GM19395 (cell line): ENCODE measurements around the gene CEACAM8.
"Not testable (repeated sequence)": the region's sequence is repeated elsewhere in the genome, so short reads cannot be mapped to it uniquely, and the experiment has no call there.

Source experiments
- ATAC-seq: cut with Tn5 transposase; IDR thresholded peaks from one replicate; pipeline ENCODE4 v1.9.1; 2021; ENCODE audit warnings: mild to moderate bottlenecking, moderate library complexity; ENCODE audit not compliant: unreplicated experiment

CEACAM8 gene

DNA sequence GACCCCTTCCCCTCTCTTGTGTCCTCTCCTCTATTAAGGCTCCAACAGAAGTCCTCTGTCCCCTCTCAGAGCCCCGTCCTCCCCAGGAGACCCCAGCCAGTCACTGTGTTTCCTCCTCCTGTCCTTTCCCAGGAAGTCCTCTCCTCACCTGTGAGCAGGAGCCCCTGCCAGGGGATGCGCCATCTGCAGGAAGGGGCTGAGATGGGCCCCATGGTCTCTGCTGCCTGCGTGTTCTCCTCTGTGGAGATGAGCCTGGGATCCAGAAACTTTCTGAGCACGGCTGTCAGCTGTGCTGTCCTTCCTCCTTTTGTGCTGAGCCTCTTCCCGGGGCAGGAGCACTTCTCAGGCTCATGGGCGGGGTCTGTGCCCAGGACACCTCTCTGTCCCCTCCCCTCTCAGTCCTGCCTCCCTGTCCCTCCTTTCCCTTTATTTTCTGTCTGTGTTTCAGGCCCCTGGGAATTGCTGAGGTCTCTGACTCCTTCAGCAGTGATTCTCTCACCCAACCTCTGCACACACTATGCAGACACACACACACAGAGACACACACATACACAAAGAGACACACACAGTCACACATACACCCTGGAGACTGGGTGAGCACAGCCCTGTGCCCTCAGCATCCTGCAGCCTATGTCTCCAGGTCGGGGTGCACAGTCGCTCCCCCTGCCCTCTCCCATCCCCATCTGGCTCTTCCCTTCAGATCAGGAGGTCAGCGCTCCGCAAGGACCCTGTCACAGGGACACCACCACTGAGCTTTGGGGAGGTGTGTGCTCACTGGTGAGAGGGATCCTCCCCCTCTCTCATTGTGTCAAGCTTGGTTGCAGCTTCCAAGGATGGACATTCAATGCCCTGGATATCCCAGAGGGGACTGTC is at the start of gene CEACAM8:
Gene CEACAM8 (minus strand): TSS at position 308 of the 873 bp plus-strand sequence. CDS start 96 bp downstream, at position 212.
- no peak for ATAC-seq

DNA sequence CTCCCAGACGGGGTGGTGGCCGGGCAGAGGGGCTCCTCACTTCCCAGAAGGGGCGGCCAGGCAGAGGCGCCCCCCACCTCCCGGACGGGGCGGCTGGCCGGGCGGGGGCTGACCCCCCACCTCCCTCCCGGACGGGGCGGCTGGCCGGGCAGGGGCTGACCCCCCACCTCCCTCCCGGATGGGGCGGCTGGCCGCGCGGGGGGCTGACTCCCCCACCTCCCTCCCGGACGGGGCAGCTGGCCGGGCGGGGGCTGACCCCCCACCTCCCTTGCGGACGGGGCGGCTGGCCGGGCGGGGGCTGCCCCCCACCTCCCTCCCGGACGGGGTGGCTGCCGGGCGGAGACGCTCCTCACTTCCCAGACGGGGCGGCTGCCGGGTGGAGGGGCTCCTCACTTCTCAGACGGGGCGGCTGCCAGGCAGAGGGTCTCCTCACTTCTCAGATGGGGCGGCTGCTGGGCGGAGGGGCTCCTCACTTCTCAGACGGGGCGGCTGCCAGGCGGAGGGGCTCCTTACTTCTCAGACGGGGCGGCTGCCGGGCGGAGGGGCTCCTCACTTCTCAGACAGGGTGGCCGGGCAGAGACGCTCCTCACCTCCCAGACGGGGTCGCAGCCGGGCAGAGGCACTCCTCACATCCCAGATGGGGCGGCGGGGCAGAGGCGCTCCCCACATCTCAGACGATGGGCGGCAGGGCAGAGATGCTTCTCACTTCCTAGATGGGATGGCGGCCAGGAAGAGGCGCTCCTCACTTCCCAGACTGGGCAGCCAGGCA is 44.8 kb upstream of the CEACAM8 start:
- not testable (repeated sequence) for ATAC-seq

DNA sequence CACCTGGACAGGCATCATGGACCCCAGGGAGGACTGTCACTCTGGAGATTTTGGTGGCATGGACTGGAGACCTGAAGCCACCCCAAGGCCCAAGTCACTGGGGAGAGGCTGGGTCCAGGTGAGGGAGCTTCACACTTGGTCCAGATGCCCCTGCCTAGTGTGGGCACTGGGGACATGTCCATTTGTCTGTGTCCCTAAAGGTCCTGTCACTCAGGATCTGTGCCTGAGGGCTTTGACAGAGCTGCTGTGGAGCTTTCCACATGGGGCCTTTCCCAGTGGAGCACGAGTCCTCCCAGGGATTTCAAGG is 40.5 kb upstream of the CEACAM8 start:
- no peak for ATAC-seq

DNA sequence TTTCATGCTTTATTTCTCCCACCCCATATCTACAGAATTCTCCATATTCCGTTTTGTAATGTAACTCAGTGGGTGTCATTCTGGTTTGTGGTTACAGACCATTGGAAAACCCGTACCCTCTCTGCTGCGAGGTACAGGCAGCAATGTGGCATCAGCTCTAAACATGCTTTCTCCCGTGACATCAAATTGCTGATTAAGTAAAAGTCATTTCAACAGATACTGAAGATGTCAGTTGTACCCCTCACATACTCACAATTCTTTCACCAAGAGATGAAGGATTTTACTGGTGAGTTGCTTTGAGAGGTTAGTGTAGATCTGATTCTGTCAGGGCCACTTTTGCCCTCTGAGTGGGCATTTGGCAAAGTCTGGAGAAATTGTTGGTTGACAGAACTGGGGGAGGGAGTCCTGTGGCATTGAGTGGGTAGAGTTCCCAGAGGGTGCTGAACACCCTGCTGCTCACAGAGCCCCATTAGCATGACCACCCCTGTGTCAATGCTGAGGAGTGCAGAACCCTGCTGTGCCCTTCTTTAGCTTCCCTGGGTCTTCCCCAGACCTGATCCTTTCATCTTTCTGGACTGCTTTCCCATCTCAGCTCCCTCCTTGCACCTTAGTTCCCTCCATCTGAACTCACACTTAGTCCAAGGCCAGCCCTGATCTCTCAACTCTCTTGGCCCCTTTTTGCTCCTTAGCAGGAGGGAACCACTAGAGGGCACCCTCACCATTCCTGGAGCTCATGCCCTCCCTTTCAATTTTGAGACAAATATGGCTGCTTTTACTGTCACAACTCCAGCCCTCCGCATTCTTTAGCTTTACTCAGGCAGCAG is 39.9 kb upstream of the CEACAM8 start:
- no peak for ATAC-seq

DNA sequence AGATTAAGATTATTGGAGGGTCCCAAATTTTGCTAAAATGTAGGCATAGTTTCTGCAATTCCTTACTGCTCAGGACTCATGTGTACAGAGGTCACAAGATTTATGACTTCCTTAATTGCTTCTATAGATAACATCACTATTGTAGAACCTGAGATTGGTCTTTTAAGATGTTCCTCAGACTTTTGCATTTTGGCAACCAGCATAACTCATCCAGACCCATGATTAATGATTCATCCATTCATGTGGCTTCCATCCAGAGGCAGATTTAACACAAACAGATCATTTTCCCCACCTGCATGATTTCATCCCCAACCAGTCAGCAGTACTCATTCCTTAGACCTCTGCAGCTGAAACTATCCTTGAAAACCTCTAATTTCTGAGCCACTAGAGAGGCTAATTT is 34.5 kb upstream of the CEACAM8 start:
- ATAC-seq: no peak

DNA sequence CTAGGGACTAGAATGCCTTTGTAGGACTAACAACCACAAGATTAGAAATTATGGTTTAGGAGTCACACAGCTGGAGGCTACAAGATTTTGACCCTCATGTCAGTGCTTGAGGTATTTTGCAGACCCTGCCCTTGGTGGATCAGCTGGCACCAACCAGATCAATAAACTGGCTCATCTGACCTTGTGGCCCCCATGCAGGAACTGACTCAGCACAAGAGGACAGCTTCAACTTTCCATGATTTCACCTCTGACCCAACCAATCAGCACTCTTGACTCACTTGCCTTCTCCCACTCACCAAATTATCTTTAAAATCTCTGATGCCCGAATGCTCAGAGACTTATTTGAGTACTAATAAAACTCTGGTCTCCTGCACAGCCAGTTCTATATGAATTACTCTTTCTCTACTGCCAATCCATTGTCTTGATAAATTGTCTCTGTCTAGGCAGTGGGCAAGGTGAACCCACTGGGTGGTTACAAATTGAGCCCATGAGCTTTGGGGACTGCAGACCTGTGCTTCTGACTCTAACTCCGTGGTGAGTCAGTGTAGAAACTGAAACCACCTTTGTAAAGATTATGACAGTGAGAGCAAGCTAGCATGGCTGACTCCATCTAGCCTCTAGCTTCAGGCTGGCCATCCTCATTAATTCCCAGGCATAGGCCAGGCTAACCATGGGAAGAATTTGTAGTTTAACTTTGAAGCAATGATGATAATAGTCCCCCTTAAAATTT is 33.9 kb upstream of the CEACAM8 start:
- ATAC-seq: no peak

DNA sequence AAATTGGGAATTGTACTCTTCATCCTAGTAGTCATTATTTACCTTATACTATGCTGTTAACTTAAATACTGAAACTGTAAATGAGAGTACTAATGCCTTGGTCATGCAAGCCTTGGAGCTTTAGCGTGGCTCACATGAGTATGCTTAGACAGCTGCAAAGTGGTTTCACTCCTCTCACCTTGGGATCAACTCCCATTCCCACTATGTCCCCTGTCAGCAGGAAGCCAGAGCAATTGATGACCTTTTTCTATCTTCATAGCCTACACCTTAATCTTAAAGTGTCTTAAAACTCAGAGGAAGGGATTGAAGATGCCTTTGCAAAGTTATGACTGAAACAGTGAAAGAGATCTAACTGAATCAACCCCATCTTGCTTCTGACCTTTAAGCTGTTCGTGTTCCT is 33.2 kb upstream of the CEACAM8 start:
- no peak for ATAC-seq

DNA sequence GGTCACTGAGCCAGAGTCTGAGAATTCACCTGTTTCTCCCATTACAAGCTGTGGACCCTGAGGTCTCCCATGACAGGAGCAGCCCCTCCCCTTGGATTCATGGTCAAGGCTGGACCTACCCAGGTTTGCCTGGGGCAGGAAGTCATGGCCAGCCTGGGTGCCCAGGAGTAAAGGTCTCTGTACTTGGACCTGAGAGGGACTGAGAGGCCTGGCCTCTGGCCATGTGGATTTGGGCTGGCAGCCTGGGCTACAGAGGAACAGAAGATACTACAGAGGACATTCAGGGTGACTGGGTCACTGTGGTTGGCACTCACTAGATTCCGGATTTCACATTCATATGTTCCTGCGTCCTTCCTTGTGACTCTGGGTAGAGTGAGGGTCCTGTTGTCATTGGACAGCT is 31.5 kb upstream of the CEACAM8 start:
- ATAC-seq: no peak

DNA sequence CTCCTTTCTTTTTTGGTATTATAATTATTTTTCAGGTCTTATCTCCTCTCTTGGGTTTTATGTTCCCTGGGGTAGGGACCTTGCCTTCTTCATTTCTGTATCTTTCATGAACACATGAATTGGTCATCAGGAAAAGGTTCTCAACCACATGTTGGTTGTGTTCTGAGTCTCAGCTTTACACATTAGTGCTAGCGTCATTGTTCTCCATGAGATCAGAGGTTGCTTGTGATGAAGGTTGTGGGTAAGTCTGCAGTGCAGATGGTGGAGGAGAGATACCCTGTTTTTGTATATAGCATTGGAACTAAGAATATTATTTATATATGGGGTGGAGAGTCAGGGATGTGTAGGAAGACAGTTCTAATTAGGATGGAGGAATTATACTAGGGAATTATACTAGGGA is 24.5 kb upstream of the CEACAM8 start:
- ATAC-seq: no peak

DNA sequence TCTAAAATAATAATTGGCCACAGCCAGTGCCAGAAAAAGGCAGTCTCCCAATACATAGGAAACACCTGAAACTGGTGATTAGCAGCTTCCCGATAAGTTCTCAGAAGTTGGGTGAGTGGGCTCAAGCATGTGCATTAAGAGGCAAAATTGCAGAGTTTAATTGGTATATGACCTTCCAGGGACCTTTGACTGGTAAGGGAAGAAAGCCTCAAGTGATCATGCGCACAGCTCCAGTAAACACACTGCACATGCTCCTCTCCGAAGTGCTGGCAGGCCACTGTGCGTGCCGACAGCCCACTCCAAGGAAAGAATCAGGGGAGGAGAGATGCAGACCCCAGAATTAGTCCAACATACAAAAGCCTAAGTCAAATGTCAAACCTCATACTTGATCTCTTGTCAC is 18.9 kb upstream of the CEACAM8 start:
- ATAC-seq: no peak

DNA sequence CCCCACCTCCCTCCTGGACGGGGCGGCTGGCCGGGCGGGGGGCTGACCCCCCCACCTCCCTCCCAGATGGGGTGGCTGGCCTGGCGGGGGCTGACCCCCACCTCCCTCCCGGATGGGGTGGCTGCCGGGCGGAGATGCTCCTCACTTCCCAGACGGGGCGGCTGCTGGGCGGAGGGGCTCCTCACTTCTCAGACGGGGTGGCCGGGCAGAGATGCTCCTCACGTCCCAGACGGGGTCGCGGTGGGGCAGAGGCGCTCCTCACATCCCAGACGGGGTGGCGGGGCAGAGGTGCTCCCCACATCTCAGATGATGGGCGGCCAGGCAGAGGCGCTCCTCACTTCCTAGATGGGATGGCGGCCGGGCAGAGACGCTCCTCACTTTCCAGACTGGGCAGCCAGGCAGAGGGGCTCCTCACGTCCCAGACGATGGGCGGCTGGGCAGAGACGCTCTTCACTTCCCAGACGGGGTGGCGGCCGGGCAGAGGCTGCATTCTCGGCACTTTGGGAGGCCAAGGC is 15.7 kb upstream of the CEACAM8 start:
- not testable (repeated sequence) for ATAC-seq

DNA sequence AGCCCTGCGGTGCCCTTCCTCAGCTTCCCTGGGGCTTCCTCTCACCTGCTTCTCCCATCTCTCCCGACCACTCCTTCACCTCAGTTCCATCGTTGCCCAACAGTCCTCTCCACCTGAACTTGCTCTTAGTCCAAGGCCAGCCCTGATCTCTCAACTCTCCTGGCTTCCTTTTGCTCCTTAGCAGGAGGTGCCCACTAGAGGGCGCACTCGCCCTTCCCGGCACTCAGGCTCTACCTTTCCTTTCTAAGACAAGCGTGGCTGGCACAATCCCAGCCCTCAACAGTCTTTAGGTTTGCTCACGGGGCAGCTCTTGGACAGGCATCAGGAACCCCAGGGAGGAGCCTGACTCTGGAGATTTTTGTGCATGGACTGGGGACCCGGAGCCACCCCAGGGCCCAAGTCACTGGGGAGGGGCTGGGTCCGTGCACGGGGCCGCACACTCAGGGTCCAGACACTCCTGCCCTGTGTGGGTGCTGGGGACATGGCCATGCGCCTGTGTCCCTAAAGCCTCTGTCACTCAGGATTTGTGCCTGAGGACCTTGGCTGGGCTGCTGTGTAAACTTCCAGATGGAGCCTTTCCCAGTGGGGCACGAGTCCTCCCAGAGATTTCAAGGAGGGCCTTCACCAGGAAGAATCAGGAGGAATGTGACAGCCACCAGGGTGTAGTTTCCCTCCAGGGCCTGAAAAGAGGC is 12.1 kb upstream of the CEACAM8 start:
- no peak for ATAC-seq

DNA sequence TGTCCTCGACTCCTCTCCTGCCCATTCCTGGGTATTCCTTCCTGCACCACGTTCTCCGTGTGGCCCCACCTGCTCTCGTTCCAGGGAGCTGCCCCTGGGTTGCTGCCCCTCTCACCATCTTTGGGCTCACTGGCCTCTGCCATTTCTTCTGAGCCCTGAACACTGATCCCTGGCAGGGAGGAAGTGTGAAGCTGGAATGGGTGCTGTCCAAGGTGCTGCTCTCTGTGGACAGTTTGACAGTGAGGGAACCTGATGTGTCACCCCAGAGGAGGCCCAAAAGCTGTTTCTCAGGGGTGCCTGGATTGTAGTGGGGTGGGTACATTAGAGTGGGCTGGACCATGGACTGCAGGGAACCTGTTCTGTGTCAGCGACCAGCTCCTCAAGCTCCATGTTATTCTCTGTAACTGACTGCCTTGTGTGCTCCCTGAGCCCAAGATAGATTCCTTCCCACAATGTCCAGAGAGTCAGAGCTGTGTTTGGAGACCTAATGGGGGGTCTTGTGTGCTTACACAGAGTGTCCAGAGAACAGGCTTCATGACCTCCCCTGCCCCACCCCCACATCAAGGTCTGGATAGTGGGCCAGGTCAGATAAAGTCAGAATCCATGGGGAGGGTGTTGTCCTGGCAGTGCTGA is 7.2 kb upstream of the CEACAM8 start:
- no peak for ATAC-seq

DNA sequence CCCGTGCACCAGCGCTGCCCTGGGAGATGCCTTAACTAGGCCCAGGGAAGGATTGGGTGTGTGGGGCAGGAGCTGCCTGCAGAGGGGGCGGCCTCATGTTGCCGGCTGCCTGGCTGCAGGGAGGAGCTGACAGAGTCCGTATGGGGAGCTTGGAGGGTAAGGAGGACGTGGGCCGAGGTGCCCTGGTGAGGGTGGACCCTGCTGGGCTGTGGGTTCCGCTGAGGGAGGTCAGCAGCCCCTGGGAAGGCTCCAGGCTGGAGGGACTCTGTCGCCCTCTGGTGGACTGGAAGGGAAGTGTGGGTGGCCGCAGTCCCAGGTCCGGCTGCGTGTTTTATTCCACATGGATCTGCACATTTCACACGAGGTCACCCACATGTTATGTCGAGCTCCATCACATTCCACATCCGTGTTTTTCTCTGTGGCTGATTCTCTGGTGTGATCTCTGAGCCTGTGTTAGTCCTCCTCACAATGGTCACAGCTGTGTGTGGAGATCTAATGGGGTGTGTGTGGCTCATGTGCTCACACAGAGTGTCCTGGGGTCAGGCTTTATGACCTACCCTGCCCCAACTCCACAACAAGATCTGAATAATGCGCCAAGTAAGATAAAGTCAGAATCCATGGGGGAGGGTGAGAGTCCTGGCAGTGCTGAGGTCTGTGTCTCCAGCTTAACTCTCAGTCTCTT is 1.8 kb upstream of the CEACAM8 start:
- ATAC-seq: no peak

DNA sequence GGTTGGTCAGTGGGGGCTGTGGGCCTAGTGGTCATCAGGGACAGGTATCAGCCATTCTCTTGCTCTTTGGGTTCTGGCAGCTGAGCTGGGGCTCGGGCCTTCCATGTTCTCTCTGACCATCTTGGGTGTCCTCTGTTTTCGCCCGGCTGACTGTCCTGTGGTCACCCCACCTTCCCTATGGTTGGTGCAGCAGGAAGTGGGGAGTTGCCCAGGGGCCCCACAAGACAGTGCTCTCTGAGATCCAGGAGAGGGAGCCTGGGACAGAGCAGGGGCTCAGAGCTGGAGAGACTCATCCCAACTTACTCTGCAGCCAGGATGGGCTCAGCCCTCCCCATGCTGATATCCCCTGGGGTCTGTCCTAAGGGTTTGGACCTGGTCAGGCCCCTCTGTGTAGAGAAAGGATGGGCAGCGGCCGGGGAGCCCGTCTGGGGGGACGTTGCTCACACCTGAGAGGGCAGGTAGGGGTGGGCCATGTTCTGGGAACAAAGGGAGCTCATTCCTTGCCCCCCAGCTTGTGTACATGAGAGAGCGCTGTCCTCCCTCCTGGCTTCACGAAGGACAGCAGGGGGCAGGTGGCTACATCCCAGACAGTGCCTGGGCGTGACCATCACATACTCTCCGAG is 937 bp upstream of the CEACAM8 start:
- ATAC-seq: no peak

DNA sequence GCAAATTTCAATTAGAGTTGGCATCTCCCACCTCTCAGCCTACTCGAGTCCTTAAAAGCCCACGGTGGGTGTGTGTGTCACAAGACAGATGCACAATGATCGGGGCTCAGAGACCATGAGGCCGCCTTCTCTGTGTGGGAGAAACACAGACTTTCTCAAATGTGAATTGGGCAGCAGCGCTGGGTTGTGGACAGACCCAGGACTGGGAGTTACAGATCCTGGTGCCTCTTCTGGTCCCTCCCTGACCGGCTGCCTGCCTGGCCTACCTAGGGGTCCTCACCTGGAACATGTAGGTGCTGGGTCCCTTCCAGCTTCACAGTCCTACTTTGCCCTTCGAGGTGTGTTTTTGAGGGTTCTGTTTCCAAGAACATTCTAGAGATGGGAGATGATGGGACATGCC is 4.9 kb downstream of the CEACAM8 start:
- ATAC-seq: no peak

DNA sequence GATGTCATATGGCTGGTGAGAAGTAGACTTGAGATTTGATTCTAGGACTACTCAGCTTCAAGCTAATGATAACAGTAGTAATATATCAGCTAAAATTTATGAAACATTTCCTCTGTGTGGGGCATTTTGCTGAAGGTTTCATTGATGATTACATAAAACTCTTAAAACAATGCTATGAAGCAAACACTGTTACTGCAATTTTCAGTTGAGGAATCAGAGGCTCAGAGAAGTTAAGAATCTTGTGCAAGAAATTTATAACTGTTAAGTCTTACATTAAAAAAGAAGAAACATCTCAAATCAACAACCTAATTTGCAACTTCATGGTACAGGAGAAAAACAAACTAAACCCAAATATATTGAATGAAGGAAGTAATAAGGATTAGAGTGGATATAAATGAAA is 10.3 kb downstream of the CEACAM8 start:
- no peak for ATAC-seq

DNA sequence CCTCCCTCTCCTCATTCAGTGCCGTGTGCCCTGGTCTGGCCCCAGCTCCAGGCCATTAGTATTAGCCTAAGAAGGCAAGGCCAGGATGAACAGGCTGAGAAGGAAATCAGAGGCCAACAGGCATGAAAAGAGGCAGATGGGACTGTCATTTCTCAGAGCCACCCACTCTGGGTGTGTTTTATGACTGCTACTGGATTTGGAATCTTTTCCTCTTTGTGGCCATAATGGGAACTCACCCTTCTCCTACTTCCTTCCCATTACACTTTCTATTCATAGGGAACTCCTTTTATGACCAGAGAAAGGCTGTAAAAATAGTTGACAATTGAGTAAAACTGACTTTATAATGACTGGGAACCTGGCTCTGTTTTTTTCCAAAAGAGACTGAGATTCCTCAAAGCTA is 17.7 kb downstream of the CEACAM8 start:
- ATAC-seq: no peak

DNA sequence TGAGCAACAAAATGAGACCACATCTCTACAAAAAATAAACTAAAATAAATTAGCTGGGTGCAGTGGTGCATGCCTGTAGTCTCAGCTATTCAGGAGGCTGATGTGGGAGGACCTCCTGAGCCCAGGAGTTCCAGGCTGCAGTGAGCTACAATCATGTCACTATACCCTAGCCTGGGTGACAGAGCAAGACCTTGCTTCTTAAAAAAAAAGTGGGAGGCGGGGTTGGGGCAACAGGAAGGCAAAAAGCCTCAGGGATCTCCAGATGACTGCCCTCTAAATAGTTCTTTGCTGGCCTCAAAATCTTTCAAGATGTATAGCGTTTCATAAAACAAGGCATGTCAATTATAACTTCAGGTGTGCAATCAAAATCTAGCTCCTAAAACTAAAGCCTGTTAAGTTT is 18.5 kb downstream of the CEACAM8 start:
- no peak for ATAC-seq
